ENCODE data around the gene SENP3.

SENP3 gene

DNA sequence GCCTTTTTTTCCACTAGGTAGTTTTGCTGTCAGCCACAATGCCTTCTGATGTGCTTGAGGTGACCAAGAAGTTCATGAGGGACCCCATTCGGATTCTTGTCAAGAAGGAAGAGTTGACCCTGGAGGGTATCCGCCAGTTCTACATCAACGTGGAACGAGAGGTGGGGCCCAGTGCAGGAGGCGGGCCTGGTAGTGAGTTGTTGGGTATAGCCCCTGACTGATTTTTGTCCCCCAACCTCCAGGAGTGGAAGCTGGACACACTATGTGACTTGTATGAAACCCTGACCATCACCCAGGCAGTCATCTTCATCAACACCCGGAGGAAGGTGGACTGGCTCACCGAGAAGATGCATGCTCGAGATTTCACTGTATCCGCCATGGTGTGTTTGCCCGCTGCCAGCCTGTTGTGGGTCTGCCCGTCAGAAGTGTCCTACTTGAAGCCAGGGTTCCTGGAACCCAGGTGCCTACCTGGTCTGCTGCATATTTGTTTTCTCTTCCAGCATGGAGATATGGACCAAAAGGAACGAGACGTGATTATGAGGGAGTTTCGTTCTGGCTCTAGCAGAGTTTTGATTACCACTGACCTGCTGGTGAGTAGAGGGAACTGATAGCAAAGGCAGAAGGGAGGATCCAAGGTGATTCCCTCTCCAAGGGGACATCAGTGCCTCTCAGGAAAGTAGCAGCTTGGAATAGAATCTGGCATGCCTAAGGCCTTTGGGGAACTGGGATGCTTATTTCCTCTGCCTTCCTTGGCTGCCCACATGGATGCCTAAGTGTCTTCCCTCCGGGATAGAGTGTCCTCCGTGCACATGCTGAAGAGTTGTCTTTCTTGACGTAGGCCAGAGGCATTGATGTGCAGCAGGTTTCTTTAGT is 15.8 kb downstream of the SENP3 start:
- DNase-seq (ENCODE audit: low spot score), result peak; percentile 46

DNA sequence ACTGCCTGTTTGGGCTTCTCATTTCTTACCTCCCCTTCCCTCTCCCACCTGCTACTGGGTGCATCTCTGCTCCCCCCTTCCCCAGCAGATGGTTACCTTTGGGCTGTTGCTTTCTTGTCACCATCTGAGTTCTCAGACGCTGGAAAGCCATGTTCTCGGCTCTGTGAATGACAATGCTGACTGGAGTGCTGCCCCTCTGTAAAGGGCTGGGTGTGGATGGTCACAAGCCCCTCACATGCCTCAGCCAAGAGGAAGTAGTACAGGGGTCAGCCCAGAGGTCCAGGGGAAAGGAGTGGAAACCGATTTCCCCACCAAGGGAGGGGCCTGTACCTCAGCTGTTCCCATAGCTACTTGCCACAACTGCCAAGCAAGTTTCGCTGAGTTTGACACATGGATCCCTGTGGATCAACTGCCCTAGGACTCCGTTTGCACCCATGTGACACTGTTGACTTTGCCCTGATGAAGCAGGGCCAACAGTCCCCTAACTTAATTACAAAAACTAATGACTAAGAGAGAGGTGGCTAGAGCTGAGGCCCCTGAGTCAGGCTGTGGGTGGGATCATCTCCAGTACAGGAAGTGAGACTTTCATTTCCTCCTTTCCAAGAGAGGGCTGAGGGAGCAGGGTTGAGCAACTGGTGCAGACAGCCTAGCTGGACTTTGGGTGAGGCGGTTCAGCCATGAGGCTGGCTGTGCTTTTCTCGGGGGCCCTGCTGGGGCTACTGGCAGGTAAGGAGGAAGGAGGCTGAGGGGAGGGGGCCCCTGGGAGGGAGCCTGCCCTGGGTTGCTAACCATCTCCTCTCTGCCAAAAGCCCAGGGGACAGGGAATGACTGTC is 17.5 kb downstream of the SENP3 start, which contains the start of gene CD68:
CD68 (plus strand) TSS at position 638 of the 833 bp plus-strand sequence; CDS start at position 678, 40 bp downstream.
- peak; percentile 91 for DNase-seq (ENCODE audit: low spot score)

DNA sequence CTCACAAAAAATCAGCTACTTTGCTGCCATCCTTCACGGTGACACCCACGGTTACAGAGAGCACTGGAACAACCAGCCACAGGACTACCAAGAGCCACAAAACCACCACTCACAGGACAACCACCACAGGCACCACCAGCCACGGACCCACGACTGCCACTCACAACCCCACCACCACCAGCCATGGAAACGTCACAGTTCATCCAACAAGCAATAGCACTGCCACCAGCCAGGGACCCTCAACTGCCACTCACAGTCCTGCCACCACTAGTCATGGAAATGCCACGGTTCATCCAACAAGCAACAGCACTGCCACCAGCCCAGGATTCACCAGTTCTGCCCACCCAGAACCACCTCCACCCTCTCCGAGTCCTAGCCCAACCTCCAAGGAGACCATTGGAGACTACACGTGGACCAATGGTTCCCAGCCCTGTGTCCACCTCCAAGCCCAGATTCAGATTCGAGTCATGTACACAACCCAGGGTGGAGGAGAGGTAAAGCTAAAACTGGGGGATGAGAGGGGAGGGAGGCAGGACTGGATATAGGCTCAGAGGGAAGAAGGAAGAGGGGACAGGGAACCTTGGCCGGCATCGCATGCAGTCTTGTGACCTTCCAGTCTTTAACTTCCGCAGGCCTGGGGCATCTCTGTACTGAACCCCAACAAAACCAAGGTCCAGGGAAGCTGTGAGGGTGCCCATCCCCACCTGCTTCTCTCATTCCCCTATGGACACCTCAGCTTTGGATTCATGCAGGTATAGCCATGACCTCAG is 18.3 kb downstream of the SENP3 start:
- peak; percentile 54 for DNase-seq (ENCODE audit: low spot score)

DNA sequence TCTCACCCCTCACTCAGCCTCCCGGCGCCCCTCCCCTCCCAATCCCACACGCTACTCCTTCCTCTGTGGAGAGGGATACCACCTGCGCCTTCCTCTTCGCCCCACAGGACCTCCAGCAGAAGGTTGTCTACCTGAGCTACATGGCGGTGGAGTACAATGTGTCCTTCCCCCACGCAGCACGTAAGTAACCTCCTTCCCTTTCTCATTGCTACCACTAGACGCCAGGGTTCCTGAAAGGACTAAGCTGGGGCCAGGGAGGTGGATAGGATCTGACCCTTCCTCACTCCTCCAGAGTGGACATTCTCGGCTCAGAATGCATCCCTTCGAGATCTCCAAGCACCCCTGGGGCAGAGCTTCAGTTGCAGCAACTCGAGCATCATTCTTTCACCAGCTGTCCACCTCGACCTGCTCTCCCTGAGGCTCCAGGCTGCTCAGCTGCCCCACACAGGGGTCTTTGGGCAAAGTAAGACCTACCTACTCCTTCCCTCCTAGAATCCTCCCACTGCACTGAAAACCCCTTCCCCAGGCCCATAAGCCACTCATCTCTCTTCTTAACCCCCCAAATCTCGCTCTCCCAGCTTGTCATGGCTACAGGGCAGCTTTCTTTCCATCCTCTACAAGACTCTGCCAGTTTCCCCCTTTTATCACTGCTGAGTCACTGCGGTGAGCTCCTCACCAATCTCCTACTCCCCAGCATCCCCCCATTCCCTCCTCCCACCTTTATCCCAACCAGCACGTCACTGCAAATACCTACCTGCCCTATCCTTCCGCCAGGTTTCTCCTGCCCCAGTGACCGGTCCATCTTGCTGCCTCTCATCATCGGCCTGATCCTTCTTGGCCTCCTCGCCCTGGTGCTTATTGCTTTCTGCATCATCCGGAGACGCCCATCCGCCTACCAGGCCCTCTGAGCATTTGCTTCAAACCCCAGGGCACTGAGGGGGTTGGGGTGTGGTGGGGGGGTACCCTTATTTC is 19.2 kb downstream of the SENP3 start:
- DNase-seq (ENCODE audit: low spot score), result peak; percentile 38

DNA sequence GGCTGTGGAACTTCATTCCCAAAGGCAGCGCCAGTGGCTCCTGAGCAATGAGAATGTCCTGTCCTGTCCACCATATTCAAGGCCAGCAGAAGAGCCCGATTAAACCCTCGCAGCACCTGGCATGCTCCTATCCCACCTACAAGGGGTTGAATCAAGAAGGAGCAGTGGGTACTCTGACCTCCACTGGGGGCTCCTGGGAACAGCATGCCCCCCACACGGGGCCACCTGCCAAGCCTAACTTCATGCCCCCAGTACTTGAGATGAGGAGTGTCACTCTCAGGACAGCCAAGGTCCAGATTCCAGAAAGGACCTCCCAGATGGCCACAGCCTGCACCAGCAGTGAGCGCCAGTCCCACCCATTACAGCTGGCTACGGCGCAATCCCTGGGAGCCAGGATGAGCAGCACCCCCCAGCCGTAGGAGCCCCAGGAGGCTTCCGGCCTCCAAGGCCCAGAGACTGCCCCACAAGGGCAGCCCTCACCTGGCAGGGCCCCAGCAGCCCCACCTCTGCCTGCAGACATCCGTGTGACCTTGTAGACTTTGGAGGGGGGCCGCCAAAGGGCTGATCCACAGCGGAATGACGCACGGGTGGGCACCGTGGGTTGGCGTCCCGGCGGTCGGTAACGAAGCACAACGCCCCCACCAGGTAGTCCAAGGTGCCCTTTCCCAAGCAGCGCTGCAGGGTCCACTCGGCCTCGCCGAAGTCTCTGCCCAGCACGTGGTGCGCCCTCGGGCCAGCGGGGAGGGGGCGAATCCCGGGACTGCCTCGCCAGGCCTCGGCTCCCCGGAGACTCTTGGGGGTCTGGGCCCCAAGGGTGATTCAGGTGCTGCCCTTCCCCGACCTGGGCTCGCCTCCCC is 20.9 kb downstream of the SENP3 start:
- no peak for DNase-seq (ENCODE audit: low spot score)

DNA sequence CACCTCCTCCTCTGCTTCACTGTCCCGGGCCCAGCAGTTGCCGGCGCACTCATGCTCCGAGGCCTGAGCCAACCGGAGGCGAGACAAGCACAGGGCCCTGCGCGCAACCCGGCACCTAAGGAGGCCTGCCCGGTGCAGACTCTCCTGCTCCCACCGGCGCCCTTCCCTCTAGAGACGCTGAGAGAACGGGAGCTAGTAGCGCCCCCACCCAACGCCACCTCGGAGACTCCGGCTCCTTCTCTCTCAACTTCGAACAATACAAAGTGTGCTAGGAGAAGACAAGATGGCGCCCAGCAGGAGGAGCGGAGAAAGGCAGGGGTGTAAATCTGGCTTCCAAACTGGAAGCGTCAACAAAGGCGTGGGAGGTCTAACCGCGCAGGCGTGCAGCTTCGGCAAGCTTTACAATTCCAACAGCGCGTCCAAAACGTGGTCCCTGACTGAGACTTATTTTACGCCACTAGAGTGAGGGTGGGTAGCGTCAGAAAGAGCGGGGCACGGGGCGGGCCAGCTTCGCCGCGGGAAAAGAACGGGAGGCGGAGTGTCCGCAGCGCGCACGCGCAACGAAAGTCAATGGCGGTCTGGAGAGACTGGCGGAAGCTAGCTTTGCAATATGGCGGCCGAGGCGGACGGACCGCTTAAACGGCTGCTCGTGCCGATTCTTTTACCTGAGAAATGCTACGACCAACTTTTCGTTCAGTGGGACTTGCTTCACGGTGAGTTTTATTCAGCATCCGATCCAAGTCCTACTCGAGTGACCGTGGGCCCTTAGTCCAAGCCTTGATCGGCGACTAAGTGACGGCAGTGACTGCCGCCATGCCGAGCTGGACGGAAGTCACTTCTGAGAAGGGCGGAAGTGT is 21.8 kb downstream of the SENP3 start, which contains the start of gene MPDU1:
MPDU1 (plus strand) TSS at position 600 of the 857 bp plus-strand sequence; CDS start at position 611, 11 bp downstream.
- DNase-seq (ENCODE audit: low spot score), result peak; percentile 98

DNA sequence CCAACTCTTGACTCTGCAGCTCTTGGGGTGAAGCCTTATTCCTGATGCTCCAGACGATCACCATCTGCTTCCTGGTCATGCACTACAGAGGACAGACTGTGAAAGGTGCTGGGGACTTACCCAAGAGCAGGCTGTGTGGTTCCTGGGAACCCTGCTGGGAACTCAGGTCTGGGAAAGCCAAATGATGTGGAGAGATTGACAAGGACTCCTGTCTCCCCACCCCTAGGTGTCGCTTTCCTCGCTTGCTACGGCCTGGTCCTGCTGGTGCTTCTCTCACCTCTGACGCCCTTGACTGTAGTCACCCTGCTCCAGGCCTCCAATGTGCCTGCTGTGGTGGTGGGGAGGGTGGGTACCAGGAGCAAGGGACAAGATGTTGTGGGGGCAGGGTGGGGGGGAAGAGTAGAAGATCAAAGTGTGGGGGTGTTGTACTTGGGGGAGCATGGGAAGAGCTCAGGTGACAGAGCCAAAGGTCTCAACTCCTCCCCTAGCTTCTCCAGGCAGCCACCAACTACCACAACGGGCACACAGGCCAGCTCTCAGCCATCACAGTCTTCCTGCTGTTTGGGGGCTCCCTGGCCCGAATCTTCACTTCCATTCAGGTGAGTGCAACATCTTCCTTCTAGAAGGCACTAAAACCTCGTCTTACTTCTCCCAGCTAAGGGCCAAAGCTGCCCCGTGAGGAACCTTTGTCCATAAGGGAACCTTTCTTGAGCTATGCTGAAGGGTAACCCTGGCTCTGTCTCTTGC is 25.1 kb downstream of the SENP3 start:
- DNase-seq (ENCODE audit: low spot score), result peak; percentile 82

DNA sequence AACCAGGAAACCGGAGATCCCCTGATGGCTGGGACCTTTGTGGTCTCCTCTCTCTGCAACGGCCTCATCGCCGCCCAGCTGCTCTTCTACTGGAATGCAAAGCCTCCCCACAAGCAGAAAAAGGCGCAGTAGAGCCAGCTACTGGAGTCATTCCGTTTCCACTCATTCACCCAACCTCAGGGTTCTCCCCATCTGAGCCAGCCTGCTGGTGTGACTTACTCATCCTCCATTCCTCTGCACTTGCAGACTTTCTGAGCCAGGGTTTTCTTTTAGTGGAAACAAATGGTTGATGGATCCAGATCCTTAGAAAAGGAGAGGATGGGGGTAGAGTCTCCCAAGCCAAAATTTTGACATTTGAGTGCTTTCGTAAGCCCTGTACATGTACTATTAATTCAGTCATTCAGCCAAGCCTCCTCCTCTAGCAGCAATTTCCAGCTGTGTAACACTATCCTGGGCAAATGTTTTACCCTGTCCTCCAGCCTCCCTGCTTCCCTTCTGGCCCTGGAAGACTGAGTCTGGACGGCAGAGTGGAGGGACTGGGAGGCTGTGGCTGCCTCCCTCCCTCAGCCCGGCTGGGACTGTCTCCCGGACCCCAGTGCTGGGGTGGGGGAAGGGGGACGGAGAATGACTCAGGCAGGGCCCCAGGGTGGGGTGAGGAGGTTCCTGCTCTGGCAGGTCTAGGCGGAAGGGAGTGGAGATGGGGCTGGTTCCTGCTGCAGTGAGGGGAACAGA is 25.9 kb downstream of the SENP3 start:
- DNase-seq (ENCODE audit: low spot score), result peak; percentile 24

DNA sequence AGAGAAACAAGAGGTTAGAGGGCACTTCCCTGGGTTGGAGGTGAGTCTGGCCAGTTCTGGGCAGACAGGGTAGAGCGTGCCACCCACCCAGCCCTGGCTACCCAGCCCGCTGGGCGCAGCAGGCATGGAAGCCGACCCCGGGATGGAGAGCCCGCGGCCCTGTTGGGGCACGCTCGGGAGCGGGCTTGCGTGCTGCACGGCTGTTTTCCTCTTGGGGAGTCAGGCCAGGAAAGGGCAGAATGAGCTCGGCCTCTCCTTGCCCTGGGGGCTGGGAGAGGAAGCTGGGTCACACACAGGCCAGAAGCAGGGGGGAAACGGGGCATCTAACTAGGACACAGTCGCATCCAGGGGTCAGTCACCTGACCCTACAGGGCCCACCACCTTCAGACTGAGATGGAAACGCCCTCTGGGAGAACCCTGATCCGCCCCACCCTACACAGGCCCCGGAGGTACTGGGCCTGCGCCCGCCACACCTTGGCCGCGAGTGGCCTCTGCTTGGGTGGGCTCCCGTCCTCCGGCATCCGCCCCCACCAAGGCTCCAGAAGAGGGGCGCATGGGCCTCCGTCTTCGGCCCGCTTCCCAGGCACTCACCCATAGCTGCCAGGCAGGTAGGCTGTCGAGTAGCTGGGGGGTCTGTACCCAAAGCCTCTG is 27.0 kb downstream of the SENP3 start:
- peak; percentile 30 for DNase-seq (ENCODE audit: low spot score)

DNA sequence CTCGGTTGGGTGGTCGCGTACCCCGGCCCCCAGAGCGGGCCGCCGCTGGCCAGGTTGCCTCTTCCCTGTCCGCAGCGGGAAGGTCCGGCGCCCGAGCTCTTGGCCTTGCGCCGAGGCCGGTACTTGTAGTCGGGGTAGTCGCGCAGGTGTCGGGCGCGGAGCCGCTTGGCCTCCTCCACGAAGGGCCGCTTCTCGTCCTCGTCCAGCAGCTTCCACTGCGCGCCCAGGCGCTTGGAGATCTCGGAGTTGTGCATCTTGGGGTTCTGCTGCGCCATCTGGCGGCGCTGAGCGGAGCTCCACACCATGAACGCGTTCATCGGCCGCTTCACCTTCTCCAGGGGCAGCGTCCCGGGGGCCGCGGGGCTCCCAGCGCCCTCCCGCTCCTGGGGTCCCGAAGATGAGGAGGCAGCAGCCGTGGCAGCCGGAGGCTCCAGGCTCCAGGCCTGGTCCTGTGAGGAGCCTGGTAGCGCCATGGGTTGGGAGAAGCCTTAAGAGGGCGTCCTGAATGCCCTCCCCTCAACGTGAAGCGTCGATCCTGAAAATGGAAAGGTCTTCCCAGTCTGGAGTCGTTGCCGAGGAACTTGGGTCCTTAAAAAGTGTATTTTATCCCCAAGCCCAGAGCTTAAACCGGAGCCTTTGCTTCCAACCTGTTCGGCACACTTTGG is 27.6 kb downstream of the SENP3 start:
- peak; percentile 92 for DNase-seq (ENCODE audit: low spot score)

DNA sequence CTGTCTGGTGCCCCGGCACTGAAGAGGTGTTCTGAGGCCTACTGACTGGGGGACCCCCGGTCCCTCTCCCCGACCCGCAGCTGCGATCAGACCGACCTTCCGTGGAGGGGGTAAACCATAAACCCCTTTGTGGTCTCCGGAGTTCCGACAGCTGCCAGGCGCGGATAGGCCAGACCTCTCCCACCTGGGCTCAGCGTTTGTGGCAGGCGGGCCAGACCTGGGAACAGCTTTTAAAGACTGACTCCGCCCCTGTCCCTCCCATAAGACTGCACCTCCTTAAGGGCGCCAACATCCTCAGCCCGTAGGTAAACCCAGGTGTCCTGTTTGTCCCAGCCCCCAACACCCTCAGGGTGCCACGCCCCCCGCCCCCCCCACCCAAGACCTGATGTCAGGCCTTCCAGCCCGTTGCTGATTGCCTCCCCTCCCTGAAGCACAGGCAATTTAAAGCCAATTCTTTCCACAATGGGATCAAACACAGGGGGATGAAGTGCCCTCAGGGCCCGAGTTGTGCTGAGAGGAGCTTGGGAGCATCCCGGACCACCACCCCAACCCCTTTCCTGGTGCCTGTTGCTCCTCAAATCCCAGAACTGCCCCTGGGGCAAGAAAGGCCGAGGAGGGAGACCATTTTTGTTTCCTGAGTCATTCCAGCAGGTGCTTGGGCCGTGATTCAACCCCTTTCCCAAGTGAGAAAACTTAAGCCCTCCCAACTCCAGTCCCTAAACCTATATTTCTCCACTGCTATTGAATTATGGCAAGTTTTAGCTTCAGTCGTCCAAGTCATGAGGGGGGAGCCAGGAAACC is 28.4 kb downstream of the SENP3 start, which contains the start of gene SOX15:
SOX15 (minus strand) TSS at position 204 of the 801 bp plus-strand sequence. CDS start 418 bp downstream, outside the sequence.
- peak; percentile 30 for DNase-seq (ENCODE audit: low spot score)

DNA sequence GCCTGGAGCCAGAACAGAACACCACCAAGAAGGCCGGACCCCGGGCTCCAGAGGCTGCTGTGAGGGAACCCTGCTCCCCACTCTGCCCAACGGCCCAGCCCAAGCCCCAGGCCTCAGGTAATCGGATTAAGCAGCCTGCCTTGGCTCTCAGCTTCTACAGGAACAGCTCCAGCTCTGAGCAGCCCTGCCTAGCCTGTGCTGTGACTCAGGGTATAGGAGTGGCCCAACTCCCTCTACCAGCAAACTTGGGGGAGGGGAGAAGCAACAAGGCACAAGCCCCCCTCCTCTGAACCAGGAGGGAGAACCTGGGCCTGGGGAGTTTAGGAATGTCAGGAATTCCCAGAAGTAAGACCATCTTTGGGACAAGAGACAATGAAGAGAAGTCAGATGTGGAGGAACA is 29.0 kb downstream of the SENP3 start:
- DNase-seq (ENCODE audit: low spot score), result peak; percentile 44

DNA sequence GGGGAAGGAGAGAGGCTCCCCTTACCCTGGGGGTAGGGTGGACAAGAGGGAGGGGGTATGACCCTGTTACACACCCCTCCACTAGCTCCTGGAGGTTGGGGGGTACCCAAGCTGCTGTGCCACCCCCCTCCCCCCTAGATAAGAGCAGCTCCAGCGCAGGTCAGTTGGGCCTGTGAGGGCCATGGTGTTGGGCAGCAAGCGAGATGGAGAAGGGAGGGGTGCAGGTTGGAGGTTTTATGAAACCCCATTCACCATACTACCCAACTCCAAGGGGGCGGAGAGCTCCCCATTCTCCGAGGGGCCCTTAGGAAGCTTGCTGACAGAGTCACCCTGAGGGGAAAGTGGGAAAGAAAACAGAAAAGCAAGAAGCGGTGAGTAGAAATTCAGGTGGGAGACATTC is 29.9 kb downstream of the SENP3 start:
- no peak for DNase-seq (ENCODE audit: low spot score)

DNA sequence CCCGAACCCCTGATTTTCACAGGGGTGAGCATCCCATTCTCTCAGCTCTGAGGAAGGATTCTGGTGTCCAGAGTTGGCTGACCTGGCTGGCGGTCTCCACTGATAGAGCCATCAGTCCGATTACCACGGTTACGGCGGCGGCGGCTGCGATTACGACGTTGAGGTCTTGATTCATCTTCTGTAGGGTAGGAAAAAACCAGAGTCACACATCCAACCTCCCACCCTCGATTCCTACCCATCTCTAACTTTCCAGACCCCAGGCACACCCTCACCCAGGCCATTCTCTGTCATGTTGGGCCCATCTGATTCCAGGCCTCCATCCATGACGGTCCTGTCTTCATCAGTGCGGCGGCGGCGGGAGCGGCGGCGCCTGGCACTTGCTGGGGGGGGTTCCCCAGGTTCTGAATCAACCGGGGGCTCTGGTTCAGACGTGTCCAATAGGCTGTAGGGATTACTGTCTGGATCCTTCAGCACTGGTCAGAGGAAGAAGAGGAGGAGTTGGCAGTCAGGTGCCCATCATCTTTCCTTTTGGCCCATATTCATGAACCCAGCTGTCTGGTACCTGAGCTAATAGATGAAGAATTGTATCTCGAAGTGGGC is 30.8 kb downstream of the SENP3 start:
- DNase-seq (ENCODE audit: low spot score), result no peak

DNA sequence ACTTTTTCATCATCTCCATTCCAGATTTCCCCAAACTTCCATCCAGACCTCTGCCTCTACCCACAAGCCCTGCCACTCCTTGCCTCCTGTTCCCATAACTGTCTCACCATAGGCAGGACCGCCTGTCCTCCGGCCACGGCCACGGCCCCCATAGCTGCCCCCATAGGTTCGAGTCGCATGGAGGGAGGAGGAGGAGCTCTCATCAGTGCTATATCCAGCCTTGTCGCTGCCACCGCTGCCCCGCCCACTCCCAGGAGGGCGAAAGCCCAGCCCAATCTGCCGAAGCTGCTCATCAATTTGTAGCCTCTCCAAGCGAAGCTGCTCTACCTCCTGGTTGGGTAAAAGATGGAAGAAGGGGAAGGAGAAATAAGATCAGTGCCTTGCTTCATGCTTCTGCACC is 31.6 kb downstream of the SENP3 start:
- DNase-seq (ENCODE audit: low spot score), result no peak
